HepG2 (cell line): ENCODE data around the gene TEDC1. TPM values are rescaled to one million over a fixed set of nuclear protein-coding genes. Genes with fewer than 3 reads are reported as not detected.

Experiments
- GATAD2A ChIP-seq: IDR thresholded peaks from 2 replicates; pipeline ENCODE4 v1.6.1; 2016
- MAX ChIP-seq: IDR thresholded peaks from 2 replicates; pipeline ENCODE4 v1.6.1; 2012; ENCODE audit warnings: inconsistent platforms
- MEF2D ChIP-seq: sonication (generic); formaldehyde crosslinking; IDR thresholded peaks from 2 replicates; pipeline ENCODE4 v1.5.1; 2020; ENCODE audit warnings: mild to moderate bottlenecking, missing genetic modification reagents
- NFYC ChIP-seq: IDR thresholded peaks from 2 replicates; pipeline ENCODE4 v1.6.1; 2016; ENCODE audit warnings: missing genetic modification reagents, missing compliant biosample characterization
- PATZ1 ChIP-seq: sonication (generic); formaldehyde crosslinking; IDR thresholded peaks from 2 replicates; pipeline ENCODE4 v1.4.0; 2020; ENCODE audit warnings: missing genetic modification reagents
- SIX4 ChIP-seq: sonication (generic); formaldehyde crosslinking; IDR thresholded peaks from 2 replicates; pipeline ENCODE4 v1.4.0; 2020; ENCODE audit warnings: missing genetic modification reagents
- SRSF1 ChIP-seq: fragments of 200-400 bp; formaldehyde crosslinking; optimal IDR thresholded peaks from 2 replicates; pipeline ENCODE3; 2017; ENCODE audit warnings: mild to moderate bottlenecking, low read depth, low read length, moderate library complexity
- TARDBP ChIP-seq: sonication (generic); formaldehyde crosslinking; IDR thresholded peaks from 2 replicates; pipeline ENCODE4 v1.8.0; 2022; ENCODE audit warnings: mild to moderate bottlenecking, missing genetic modification reagents
- TBX3 ChIP-seq: fragments of 450-650 bp; IDR thresholded peaks from 2 replicates; pipeline ENCODE4 v1.6.1; 2017; ENCODE audit warnings: antibody characterized with exemption, mild to moderate bottlenecking, inconsistent platforms, borderline replicate concordance
- ZNF12 ChIP-seq: sonication (generic); formaldehyde crosslinking; IDR thresholded peaks from 2 replicates; pipeline ENCODE4 v1.5.0; 2020; ENCODE audit warnings: missing genetic modification reagents
- ZNF280B ChIP-seq: sonication (generic); formaldehyde crosslinking; IDR thresholded peaks from 2 replicates; pipeline ENCODE4 v1.5.0; 2020; ENCODE audit warnings: missing genetic modification reagents, mild to moderate bottlenecking, borderline replicate concordance
- ZNF318 ChIP-seq: sonication (generic); formaldehyde crosslinking; IDR thresholded peaks from 2 replicates; pipeline ENCODE4 v1.4.0; 2020; ENCODE audit warnings: mild to moderate bottlenecking, missing genetic modification reagents
- ZNF510 ChIP-seq: sonication (generic); formaldehyde crosslinking; IDR thresholded peaks from 2 replicates; pipeline ENCODE4 v1.4.0; 2020; ENCODE audit warnings: low read depth, mild to moderate bottlenecking, missing genetic modification reagents
- ZNF652 ChIP-seq: IDR thresholded peaks from 2 replicates; pipeline ENCODE4 v1.6.1; 2016; ENCODE audit warnings: low read depth, borderline replicate concordance
- ZNF790 ChIP-seq: sonication (generic); formaldehyde crosslinking; IDR thresholded peaks from 2 replicates; pipeline ENCODE4 v1.8.0; 2022; ENCODE audit warnings: missing genetic modification reagents, mild to moderate bottlenecking, borderline replicate concordance
- polyA plus RNA-seq, 8 experiments: library from polyadenylated mRNA; depleted of rRNA in 3 of 8; stranded (reverse) in 7 of 8; unstranded in 1 of 8; fragments of >200 nt; fragmentation: Illumina TruSeq in 4 of 8; extraction: Trizol in 4 of 8; gene quantifications; 2 replicates each; pipeline versions ENCODE4 v1.2.1 to v1.2.3, GENCODE V29; 2011 to 2016; ENCODE audit warnings: low read depth in 4 of 8, missing spikeins in 1 of 8, mixed read lengths in 1 of 8; ENCODE audit not compliant: insufficient read depth in 1 of 8
- total RNA-seq, 5 experiments: library from RNA; depleted of rRNA; stranded (reverse); fragments of >200 nt; fragmentation: Illumina TruSeq; extraction: Trizol; gene quantifications; 2 replicates each; pipeline ENCODE4 v1.2.3, GENCODE V29; 2016; ENCODE audit warnings: low read depth in 1 of 5

Gene TEDC1
- total and polyA plus RNA-seq, 2 of the 13 experiments (the other 11 are each of a cell fraction or from before 2014, with no cell fraction given) = 5.7 to 27.4 TPM

GRCh38 chr14:105495990-105496830 lies 5.2 kb downstream of the TEDC1 start (continued):
- peak; percentile 51 for TF ChIP-seq ZNF318
- no peak for TF ChIP-seq ZNF12 (CRISPR knock-in tag)
- TF ChIP-seq ZNF790 (CRISPR knock-in tag) = peak; percentile 74; the same call in 1 of the 2 replicates
- TF ChIP-seq SIX4 = 0 out of 2 replicates have a peak, but pooled peaks have one; percentile 30
- peak; percentile 100 for TF ChIP-seq PATZ1 (CRISPR knock-in tag)
- peak; percentile 84 for TF ChIP-seq GATAD2A (CRISPR knock-in tag)
- TF ChIP-seq SRSF1 = peak; percentile 95
- peak; percentile 45; the same call in 1 of the 2 replicates for TF ChIP-seq ZNF280B (CRISPR knock-in tag)
- TF ChIP-seq TBX3 = no peak
- no peak for TF ChIP-seq ZNF510
- peak; percentile 89 for TF ChIP-seq TARDBP (CRISPR knock-in tag)
- no peak for TF ChIP-seq NFYC (CRISPR knock-in tag)
- peak; percentile 75 for TF ChIP-seq MAX
- TF ChIP-seq ZNF652 (CRISPR knock-in tag) = 0 out of 2 replicates have a peak, but pooled peaks have one; percentile 9
- peak; percentile 27; the same call in 1 of the 2 replicates for TF ChIP-seq MEF2D (CRISPR knock-in tag)
